Fibroblast of skin of right biceps (primary cell): ENCODE data around the gene CCDC34.
"Not testable (repeated sequence)": the region's sequence is repeated elsewhere in the genome, so short reads cannot be mapped to it uniquely, and the experiment has no call there.

Experiments
- DNase-seq: peaks from one replicate; pipeline ENCODE4 v3.0.0-alpha.2; 2013

CCDC34 gene

GRCh38 chr11:27361649-27362431 lies 1.2 kb downstream of the CCDC34 start:
- no peak for DNase-seq

GRCh38 chr11:27358296-27358695 lies 4.7 kb downstream of the CCDC34 start:
- no peak for DNase-seq

GRCh38 chr11:27357250-27357649 lies 5.8 kb downstream of the CCDC34 start:
- no peak for DNase-seq

GRCh38 chr11:27356624-27357222 lies 6.3 kb downstream of the CCDC34 start:
- DNase-seq, result no peak

GRCh38 chr11:27355575-27356104 lies 7.4 kb downstream of the CCDC34 start:
- no peak for DNase-seq

GRCh38 chr11:27354359-27354965 lies 8.6 kb downstream of the CCDC34 start:
- no peak for DNase-seq

GRCh38 chr11:27353593-27354358 lies 9.2 kb downstream of the CCDC34 start:
- peak; percentile 63 for DNase-seq

GRCh38 chr11:27352781-27353180 lies 10.2 kb downstream of the CCDC34 start:
- no peak for DNase-seq

- peak; percentile 73 for DNase-seq
Observed at GRCh38 chr11:27350511-27350910, 12.5 kb downstream of the CCDC34 start.

- no peak for DNase-seq
Observed at GRCh38 chr11:27349919-27350318, 13.1 kb downstream of the CCDC34 start.

GRCh38 chr11:27348340-27348873 lies 14.6 kb downstream of the CCDC34 start:
- peak; percentile 37 for DNase-seq

- DNase-seq, result no peak
Observed at GRCh38 chr11:27347359-27348339, 15.4 kb downstream of the CCDC34 start.

GRCh38 chr11:27339941-27340340 lies 23.1 kb downstream of the CCDC34 start:
- no peak for DNase-seq

- not testable (repeated sequence) for DNase-seq
Observed at GRCh38 chr11:27334764-27335163, 28.3 kb downstream of the CCDC34 start.

- peak; percentile 78 for DNase-seq
Observed at GRCh38 chr11:27331981-27332380, 31.0 kb downstream of the CCDC34 start.

- DNase-seq, result no peak
Observed at GRCh38 chr11:27330633-27331270, 32.3 kb downstream of the CCDC34 start.

- no peak for DNase-seq
Observed at GRCh38 chr11:27329867-27330632, 33.0 kb downstream of the CCDC34 start.

GRCh38 chr11:27328614-27329013 lies 34.4 kb downstream of the CCDC34 start:
- DNase-seq, result no peak

GRCh38 chr11:27327064-27327463 lies 36.0 kb downstream of the CCDC34 start:
- not testable (repeated sequence) for DNase-seq

GRCh38 chr11:27322196-27322595 lies 40.8 kb downstream of the CCDC34 start:
- not testable (repeated sequence) for DNase-seq
